Amniotic stem cell (primary cell): ENCODE data around the gene TAS2R41.
"Not testable (repeated sequence)": the region's sequence is repeated elsewhere in the genome, so short reads cannot be mapped to it uniquely, and the experiment has no call there.

Source experiments
- DNase-seq: peaks from one replicate; lab custom pipeline; 2025; lab: John Stamatoyannopoulos, UW

Gene TAS2R41

GRCh38 chr7:143456992-143457793 lies 20.5 kb upstream of the TAS2R41 start:
- peak; percentile 16 for DNase-seq

DNA sequence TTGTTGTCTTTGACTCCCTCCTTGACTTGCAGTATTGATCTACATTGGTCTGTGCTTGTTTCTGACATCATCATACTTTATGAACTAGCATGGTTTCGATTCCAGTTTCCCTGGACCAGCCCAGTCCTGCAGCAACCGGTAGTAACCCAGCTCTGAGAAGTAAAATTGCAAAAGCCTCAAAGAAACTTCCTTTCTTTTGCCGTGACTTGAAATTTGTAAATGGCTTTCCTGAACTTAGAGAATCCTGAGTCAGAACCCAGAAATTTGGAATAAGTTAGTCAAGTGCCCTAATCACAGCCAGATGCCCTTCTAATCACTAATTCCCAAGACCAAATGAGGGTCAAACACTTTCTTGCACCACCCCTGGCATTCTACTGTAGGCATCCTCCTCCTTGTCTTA lies 19.4 kb upstream of the TAS2R41 start:
- DNase-seq: peak; percentile 44

GRCh38 chr7:143458681-143459080 lies 19.0 kb upstream of the TAS2R41 start:
- no peak for DNase-seq

DNA sequence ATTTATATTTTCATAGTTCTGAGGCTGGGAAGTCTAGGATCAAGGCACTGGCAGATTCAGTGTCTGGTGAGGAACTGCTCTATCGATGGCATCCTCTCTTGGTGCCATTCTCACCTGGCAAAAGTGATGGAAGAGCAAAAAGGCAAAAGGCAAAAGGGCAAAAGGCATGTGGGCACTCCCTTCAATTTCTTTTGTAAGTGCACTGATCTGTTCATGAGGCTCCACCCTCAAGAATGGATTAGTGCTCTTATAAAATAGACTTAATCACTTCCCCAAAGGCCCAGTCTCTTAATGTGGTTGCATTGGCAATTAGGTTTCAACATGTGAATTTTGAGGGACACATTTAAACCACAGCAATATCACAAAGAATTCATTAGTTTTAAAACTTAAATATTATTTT lies 18.3 kb upstream of the TAS2R41 start:
- no peak for DNase-seq

- DNase-seq: no peak
Measured at GRCh38 chr7:143460271-143460979, 17.2 kb upstream of the TAS2R41 start.

- DNase-seq: no peak
Measured at GRCh38 chr7:143462045-143462444, 15.6 kb upstream of the TAS2R41 start.

DNA sequence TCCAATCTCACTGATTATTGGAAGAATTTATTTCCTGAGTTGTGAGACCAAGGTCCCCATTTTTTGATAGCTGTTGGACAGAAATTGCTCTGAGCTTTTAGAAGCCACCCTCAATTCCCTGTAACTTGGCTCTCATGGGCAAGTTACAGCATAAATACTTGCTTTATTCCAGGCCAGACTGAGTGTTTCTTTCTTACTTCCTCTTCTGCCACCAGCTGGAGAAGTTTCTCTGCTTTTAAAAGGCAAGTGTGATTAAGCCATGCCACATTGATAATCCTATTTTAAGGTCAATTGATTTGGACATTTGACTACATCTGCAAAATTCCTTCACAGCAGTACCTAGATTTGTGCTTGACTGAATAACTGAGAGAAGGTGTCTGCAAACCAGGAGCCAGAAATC lies 14.1 kb upstream of the TAS2R41 start:
- no peak for DNase-seq

GRCh38 chr7:143463957-143464356 lies 13.7 kb upstream of the TAS2R41 start:
- DNase-seq: no peak

- DNase-seq: no peak
Measured at GRCh38 chr7:143467724-143468123, 9.9 kb upstream of the TAS2R41 start.

DNA sequence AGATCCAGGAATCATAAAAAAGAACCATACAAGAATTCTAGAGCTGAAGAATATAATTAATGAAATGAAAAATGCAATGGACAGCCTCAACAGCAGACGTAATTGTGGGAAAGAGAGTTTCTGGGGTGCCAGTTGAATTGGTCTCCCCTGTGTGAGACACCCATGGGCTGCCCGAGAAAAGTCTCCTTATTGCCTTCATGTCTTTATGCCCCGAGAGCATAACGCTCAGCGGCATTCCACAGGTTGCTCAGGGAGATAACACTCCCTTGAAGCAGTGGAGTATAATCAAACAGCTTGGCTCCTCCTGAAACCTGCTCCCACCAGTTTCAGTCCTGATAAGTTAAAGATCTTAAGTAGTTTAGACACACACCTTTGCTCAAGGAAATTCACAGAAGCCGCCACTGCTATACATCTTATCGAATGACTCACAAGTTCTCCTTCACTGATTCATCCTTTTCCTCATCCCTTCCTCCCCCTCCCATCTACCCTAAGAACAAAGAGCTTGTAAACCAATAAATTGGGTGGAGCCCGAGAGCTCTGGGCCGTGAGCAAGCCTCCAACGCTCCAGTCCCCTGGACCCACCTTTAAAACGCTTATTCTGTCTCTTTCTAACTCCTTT lies 5.5 kb upstream of the TAS2R41 start:
- DNase-seq: not testable (repeated sequence)

- no peak for DNase-seq
Measured at GRCh38 chr7:143479055-143479766, 1.5 kb downstream of the TAS2R41 start.

DNA sequence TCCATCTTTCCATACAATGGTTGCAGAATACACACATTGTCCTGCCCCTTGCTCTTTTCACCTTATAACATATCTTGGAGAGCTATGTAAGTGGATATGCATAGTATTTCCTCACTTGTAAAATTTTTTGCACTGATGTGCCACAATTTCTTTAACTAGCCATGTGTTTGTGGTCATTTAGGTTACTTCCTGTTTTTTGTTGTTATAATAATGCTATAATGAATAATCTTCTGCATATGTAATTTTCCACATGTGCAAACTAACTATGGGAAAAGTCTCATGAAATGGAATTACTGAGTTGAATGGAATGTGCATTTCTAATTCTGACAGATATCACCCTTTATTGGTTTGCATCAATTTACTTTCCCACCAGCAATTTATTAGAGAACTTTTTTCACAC lies 2.8 kb downstream of the TAS2R41 start:
- DNase-seq: no peak

GRCh38 chr7:143484119-143484518 lies 6.4 kb downstream of the TAS2R41 start:
- DNase-seq: no peak

GRCh38 chr7:143485094-143485493 lies 7.4 kb downstream of the TAS2R41 start:
- no peak for DNase-seq

- no peak for DNase-seq
Measured at GRCh38 chr7:143485500-143485899, 7.8 kb downstream of the TAS2R41 start.

DNA sequence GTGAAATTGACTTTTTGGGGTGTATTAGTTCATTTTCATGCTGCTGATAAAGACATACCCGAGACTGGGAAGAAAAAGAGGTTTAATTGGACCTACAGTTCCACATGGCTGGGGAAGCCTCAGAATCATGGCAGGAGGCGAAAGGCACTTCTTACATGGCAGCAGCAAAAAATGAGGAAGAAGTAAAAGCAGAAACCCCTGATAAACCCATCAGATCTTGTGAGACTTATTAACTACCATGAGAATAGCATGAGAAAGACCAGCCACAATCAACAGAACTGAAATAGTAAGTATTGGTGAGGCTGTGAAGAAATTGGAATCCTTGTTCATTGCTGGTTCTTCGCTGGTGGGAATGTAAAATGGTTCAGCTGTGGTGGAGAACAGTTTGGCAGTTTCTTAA lies 8.6 kb downstream of the TAS2R41 start:
- DNase-seq: not testable (repeated sequence)

GRCh38 chr7:143487061-143487460 lies 9.4 kb downstream of the TAS2R41 start:
- no peak for DNase-seq

DNA sequence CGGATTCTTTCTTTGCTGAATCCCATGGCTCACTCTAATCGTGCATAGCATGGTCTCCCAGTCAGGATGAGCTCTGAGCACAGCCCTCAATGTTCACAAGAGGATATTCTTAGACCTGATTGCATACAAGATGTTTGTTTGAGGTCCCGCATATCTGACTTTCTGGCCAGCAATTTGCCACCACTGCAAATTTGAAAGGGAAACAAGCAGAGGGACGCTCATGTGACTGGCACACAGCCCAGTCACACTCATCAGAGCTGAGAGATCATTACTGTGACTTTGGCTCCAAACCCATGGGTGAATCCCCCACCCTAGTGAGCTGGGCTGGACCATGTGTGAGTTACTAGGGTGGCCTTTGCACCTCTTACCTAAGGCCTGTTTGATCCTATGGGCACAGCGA lies 9.9 kb downstream of the TAS2R41 start:
- DNase-seq: no peak

GRCh38 chr7:143490717-143491306 lies 13.1 kb downstream of the TAS2R41 start:
- no peak for DNase-seq

DNA sequence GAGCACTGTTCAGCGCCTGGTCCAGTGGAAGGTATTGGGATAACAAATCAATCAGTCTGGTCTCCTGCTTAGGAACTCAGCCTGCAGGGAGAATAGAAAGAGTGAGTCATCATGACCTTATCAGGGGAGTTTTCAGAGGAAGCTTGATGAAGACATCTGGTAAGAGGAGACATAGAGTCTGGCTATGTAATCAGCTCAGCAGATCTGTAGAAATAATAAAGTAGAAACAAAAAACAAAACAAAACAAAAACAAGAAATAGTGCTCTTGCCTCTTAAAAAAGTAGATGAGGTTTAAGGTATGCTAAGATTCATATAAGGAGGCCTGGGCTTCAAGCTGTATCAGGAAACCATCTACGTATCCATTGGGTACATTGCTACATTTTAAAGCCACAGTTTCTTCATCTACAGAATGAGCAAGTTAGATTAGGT lies 14.4 kb downstream of the TAS2R41 start:
- peak; percentile 62 for DNase-seq

DNA sequence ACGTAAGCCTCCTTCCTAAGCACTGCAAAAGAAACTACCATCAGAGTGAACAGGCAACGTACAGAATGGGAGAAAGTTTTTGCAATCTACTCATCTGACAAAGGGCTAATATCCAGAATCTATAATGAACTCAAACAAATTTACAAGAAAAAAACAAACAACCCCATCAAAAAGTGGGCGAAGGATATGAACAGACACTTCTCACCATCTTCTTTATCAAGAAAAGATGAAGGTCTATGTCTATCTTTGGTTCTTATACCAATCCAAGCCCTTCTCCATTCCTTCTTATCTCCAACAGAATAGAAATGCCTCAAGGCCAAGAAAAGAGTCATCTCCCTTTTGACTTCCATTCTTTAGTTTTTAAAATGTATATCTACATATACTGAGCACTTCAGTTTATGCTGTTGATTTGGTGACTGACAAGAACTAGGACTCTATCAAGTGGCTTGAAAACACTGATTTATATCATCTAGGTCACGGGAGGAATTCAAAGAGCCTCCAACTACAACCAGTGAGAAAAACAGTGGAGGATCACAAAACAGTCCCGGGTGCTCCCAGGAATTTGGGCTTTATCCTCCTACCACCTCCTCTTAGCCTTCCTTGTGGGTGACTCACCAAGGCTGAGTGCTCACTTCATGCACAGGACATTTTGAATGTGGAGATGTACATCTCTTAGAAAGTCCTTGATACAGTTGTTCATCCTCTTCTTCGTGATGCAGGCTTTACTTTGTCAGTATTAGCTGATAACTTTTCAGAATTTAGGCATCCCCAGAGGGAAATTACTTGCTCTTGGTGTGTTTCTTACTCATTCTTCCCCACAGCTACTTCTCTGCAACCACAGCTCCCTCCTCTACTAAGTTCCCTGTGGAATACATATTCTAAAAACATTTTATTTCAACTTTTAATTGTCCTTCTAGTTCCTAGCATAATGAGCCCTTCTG lies 15.4 kb downstream of the TAS2R41 start:
- no peak for DNase-seq
